Activated naive CD4-positive, alpha-beta T cell treated with anti-CD3 and anti-CD28 coated beads, Interleukin-2, amount 50 U/mL, for 16 hours (primary cell): Measurements from ENCODE around the gene KRT28.
"Not testable (repeated sequence)": the region's sequence is repeated elsewhere in the genome, so short reads cannot be mapped to it uniquely, and the experiment has no call there.

Experiments used
- DNase-seq: peaks from one replicate; pipeline ENCODE4 v3.0.0-alpha.2; 2020

The KRT28 gene

GRCh38 chr17:40778461-40778860 lies 21.3 kb downstream of the KRT28 start:
- no peak for DNase-seq

GRCh38 chr17:40777971-40778370 lies 21.8 kb downstream of the KRT28 start:
- DNase-seq: no peak

GRCh38 chr17:40777459-40777858 lies 22.3 kb downstream of the KRT28 start:
- no peak for DNase-seq

- no peak for DNase-seq
These were observed 23.8 kb downstream of the KRT28 start for GRCh38 chr17:40775945-40776344.

- no peak for DNase-seq
These were observed 27.7 kb downstream of the KRT28 start, which contains the start of gene KRT26 for GRCh38 chr17:40772101-40772500. KRT26 (minus strand) TSS chr17:40772201; CDS start chr17:40772113, 88 bp downstream.

GRCh38 chr17:40765657-40766056 lies 34.1 kb downstream of the KRT28 start:
- DNase-seq: no peak

- no peak for DNase-seq
These were observed 36.0 kb downstream of the KRT28 start for GRCh38 chr17:40763752-40764151.

GRCh38 chr17:40760105-40761016 lies 39.4 kb downstream of the KRT28 start:
- DNase-seq: no peak

- DNase-seq: no peak
These were observed 44.5 kb downstream of the KRT28 start, which contains the start of gene KRT25 for GRCh38 chr17:40755231-40755630. KRT25 (minus strand) TSS chr17:40755331; CDS start chr17:40755271, 60 bp downstream.

- DNase-seq: no peak
These were observed 46.0 kb downstream of the KRT28 start for GRCh38 chr17:40753804-40754203.

GRCh38 chr17:40751065-40751464 lies 48.7 kb downstream of the KRT28 start:
- DNase-seq: no peak

- no peak for DNase-seq
These were observed 49.4 kb downstream of the KRT28 start for GRCh38 chr17:40750391-40750790.

- DNase-seq: not testable (repeated sequence)
These were observed 51.1 kb downstream of the KRT28 start for GRCh38 chr17:40748666-40749065.
